Transverse colon (tissue), 4 donors: ENCODE data around the gene SSR4. TPM values are rescaled to one million over a fixed set of nuclear protein-coding genes. Genes with fewer than 3 reads are reported as not detected.
"Not testable (repeated sequence)": the region's sequence is repeated elsewhere in the genome, so short reads cannot be mapped to it uniquely, and the experiment has no call there.

Experiments used
- DNase-seq: peaks from one replicate; pipeline ENCODE4 v3.0.0-alpha.2; 2019
- H3K27ac ChIP-seq, 4 donors: fragments of 200-600 bp; sonication (generic); 2 replicates each; pipeline ENCODE4 v1.5.1; 2016 to 2018; ENCODE audit warnings: inconsistent platforms in 4 of 4
- H3K27me3 ChIP-seq: fragments of 200-600 bp; sonication (generic); 2 replicates; pipeline ENCODE4 v1.5.1; 2017; ENCODE audit warnings: inconsistent platforms
- H3K36me3 ChIP-seq, 4 donors: fragments of 200-600 bp; sonication (generic); 2 replicates each; pipeline ENCODE4 v1.5.1; 2017 to 2019; ENCODE audit warnings: inconsistent platforms in 4 of 4
- H3K4me1 ChIP-seq, 4 donors: fragments of 200-600 bp; sonication (generic); 2 replicates each; pipeline ENCODE4 v1.5.1; 2017 to 2020; ENCODE audit warnings: inconsistent platforms in 4 of 4
- H3K4me3 ChIP-seq, 4 donors: fragments of 200-600 bp; sonication (generic); 1 replicate in 1 of 4; 2 replicates in 3 of 4; pipeline versions ENCODE4 v1.5.1 to v1.6.1; 2017 to 2019; ENCODE audit warnings: inconsistent platforms in 4 of 4
- H3K9me3 ChIP-seq, 2 donors: fragments of 200-600 bp; sonication (generic); 2 replicates each; pipeline ENCODE4 v1.5.1; 2017 to 2019; ENCODE audit warnings: inconsistent platforms in 2 of 2
- EP300 ChIP-seq: sonication (generic); formaldehyde crosslinking; IDR thresholded peaks from one replicate; pipeline ENCODE4 v1.6.1; 2017; ENCODE audit warnings: antibody characterized with exemption, low read depth
- POLR2A ChIP-seq: fragments of 450-650 bp; IDR thresholded peaks from one replicate; pipeline ENCODE4 v1.6.1; 2016; ENCODE audit warnings: antibody characterized with exemption, mild to moderate bottlenecking, moderate library complexity
- POLR2AphosphoS5 ChIP-seq, 3 donors: sonication (generic); formaldehyde crosslinking; IDR thresholded peaks; one replicate each; pipeline ENCODE4 v1.6.1; 2016; ENCODE audit warnings: antibody characterized with exemption in 3 of 3
- WGBS, 2 donors: methylation state at CpG; one replicate each; pipeline ENCODE4 v1.1.5; 2018; ENCODE audit warnings: low coverage in 1 of 2; 5-methylcytosine and 5-hydroxymethylcytosine counted together
- in situ Hi-C, 4 donors: fragments of 200-750 bp; cut with MboI; loops; one replicate each; pipeline versions ENCODE4 v1.15.0 to v1.15.1; 2017; ENCODE audit warnings: low sequenced_read_pairs in 3 of 4, low pct_ligation_motif_present in 1 of 4, low pct_unique_long_range_greater_than_20kb in 1 of 4
- intact Hi-C: fragments of 100-400 bp; cut with DNase I; formaldehyde crosslinking; loops from one replicate; pipeline ENCODE4 v1.15.1; 2023; ENCODE audit warnings: low total_unique reads
- total RNA-seq, 4 donors: library from RNA; depleted of rRNA; stranded (reverse); fragments of >200 nt; gene quantifications; one replicate each; pipeline ENCODE4 v1.1.0, GENCODE V29; 2016
- TF ChIP-seq, protein P1 (sequence below), 5 experiments: fragments of 200-600 bp in 3 of 5; fragments of 450-650 bp in 2 of 5; sonication (generic) in 3 of 5; IDR thresholded peaks; 1 replicate in 2 of 5; 2 replicates in 3 of 5; pipeline ENCODE4 v1.5.1; 2016 to 2017; ENCODE audit warnings: antibody characterized with exemption in 5 of 5, inconsistent platforms in 3 of 5, mild to moderate bottlenecking in 2 of 5, moderate library complexity in 1 of 5

Gene SSR4
- total RNA-seq, result 100 to 1,000 TPM in 2 of 4 donors, 10 to 100 TPM in 2; 16.1 to 165 (median 95.8) TPM

DNA sequence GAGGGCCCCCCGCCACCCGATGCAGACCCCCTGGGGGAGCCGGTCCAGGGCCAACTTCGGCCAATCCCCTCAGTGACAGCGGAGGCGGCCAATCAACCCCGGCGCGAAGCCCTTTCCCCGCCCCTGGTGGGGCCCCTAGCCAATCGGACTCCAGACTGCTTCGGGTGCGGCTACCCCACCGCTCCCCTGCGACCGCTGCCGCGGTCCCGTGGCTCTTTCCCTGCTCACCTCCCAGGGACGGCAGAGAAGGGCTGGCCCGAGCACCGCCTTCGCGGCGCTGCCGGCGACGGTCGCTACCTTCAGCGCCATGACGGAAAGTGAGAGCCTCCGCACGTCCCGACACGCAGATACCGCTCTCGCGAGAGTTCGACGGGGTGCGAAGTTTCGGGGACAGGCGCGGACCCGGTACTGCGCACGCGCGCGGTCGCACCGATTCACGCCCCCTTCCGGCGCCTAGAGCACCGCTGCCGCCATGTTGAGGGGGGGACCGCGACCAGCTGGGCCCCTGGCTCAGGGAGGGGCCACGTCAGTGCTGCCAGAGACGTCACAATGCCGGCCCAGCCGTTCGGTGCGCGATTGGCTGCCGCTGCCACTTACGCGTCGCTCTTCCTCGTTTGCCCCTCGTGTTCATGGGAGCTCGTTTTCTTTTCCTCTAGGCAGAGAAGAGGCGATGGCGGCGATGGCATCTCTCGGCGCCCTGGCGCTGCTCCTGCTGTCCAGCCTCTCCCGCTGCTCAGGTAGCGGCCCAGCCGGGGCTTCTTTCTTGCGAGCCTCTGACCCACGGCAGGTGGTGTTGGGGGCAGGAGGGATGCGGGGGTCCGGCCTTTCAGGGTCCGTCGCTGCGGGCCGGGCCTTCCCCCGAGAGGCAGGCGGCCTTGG is at the start of gene SSR4, which contains the start of gene IDH3G:
Gene SSR4, plus strand, starts transcription at position 651 of the 879 bp plus-strand sequence. Its CDS starts 20 bp downstream, at position 671.
Gene IDH3G, minus strand, starts transcription at position 358 of the 879 bp plus-strand sequence. Its CDS starts 49 bp downstream, at position 309.
- WGBS, 2 donors, result 54% methylated on average over 86 of the region's 92 CpGs; no CpG with 5 or more reads in 1 of the 2 donors
- Histone ChIP-seq H3K27me3 (no peaks in the 10 kb centered on the region), H3K4me3 (peak within 1 kb of the TSS; percentile 52 to 79 (median 68)), H3K4me1 (peaks cover 0 to 26% (median 22%) of the 10 kb centered on the region in 4 donors), H3K27ac (peak within 1 kb of the TSS; percentile 91 to 99 (median 98)), H3K9me3 (no peaks in the 10 kb centered on the region), H3K36me3 (no peaks in the 10 kb centered on the region)
- in situ Hi-C loops, result loop anchor here in 1 of 4 donors (25.0 kb wide), 1 partner anchor 143 kb away; the partner anchor contains the start of genes ARHGAP4, NAA10 and RENBP
- DNase-seq, result peak; percentile 93
- intact Hi-C loops, result no loop called here
- peak; percentile 52 for TF ChIP-seq POLR2A
- TF ChIP-seq, protein P1, sequence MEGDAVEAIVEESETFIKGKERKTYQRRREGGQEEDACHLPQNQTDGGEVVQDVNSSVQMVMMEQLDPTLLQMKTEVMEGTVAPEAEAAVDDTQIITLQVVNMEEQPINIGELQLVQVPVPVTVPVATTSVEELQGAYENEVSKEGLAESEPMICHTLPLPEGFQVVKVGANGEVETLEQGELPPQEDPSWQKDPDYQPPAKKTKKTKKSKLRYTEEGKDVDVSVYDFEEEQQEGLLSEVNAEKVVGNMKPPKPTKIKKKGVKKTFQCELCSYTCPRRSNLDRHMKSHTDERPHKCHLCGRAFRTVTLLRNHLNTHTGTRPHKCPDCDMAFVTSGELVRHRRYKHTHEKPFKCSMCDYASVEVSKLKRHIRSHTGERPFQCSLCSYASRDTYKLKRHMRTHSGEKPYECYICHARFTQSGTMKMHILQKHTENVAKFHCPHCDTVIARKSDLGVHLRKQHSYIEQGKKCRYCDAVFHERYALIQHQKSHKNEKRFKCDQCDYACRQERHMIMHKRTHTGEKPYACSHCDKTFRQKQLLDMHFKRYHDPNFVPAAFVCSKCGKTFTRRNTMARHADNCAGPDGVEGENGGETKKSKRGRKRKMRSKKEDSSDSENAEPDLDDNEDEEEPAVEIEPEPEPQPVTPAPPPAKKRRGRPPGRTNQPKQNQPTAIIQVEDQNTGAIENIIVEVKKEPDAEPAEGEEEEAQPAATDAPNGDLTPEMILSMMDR (IDR thresholded peaks at IDR 0.05), result peak in 1 of 5 experiments; percentile 17
- no peak for TF ChIP-seq EP300
- peak; percentile 61 to 70 (median 65) for TF ChIP-seq POLR2AphosphoS5 (IDR thresholded peaks at IDR 0.05)

DNA sequence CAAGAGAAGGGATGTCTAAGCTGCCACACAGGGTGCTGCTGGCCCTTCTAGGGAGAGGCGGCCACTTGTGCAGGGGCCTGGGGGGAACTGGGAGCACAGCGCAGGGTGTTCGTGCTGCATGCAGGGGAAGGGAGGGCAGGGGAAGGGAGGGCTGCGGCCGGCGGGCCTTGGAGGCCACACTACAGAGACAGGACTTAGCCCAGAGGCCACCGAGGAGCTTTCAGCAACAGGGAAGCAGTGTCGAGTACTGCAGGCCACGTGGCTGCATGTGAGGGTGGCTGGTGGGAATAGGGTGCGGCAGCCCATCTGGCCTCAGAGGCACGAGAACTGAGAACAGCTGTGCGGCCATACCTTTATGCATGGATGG is 49.4 kb upstream of the SSR4 start:
- H3K36me3 ChIP-seq, H3K9me3 ChIP-seq, DNase-seq, in situ Hi-C loops, H3K4me3 ChIP-seq, intact Hi-C loops, H3K27me3 ChIP-seq, H3K27ac ChIP-seq: not testable (repeated sequence)
- WGBS, 2 donors, result 54% methylated on average over 12 of the region's 12 CpGs; no CpG with 5 or more reads in 1 of the 2 donors
- H3K4me1 ChIP-seq, result peaks cover 0 to 12% (median 9%) of the 10 kb centered on the region in 4 donors

DNA sequence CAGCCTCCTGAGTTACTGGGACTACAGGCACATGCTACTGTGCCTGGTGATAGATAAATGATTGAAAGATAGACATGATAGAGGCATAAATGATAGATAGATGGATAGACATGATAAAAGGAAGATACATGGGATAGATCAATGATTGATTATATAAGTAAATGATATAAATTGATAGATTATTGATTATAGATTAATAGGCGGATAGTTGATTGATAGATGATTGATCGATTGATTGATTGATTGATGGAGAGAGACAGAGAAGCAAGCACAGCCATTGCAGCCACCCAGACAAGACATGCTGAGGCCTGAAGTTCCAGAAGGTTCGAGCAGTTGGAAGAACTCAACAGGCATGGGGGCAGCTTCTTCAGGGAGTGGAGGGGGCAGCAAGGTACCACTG is 48.1 kb upstream of the SSR4 start:
- no peak for DNase-seq
- no peaks in the 10 kb centered on the region for H3K36me3 ChIP-seq
- H3K4me1 ChIP-seq, result peaks cover 0 to 12% (median 9%) of the 10 kb centered on the region in 4 donors
- no peak overlapping the region for H3K27ac ChIP-seq
- H3K9me3 ChIP-seq, result no peaks in the 10 kb centered on the region
- H3K4me3 ChIP-seq, result no peak overlapping the region
- WGBS, 2 donors, result 82% methylated on average over 3 of the region's 3 CpGs; no CpG with 5 or more reads in 1 of the 2 donors
- in situ Hi-C loops, result no loop called here
- intact Hi-C loops, result no loop called here
- H3K27me3 ChIP-seq, result no peaks in the 10 kb centered on the region
- TF ChIP-seq, protein P1 (IDR thresholded peaks at IDR 0.05), result no peak
- no peak for TF ChIP-seq EP300
- no peak for TF ChIP-seq POLR2AphosphoS5 (IDR thresholded peaks at IDR 0.05)
- TF ChIP-seq POLR2A, result no peak

DNA sequence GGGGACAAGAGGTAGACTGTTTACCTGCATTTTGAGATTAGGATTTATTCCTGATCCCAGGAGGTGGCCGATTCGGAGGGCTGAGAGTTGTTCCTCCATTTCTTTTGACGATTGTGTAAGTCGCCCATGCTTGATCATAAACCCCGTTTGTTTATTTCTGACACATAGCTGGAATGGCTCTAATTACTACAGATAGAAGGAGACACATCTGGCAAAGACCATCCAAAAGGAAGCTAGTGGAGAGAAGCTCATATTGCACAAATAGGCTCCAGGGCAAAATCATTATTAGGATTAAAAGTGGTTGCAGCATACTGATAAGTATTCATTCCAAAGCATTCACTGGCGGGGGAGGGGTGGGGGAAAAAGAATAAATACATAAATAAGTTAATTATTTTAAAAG is 47.5 kb upstream of the SSR4 start:
- 59% methylated on average over 6 of the region's 6 CpGs; no CpG with 5 or more reads in 1 of the 2 donors for whole genome bisulfite sequencing, 2 donors

DNA sequence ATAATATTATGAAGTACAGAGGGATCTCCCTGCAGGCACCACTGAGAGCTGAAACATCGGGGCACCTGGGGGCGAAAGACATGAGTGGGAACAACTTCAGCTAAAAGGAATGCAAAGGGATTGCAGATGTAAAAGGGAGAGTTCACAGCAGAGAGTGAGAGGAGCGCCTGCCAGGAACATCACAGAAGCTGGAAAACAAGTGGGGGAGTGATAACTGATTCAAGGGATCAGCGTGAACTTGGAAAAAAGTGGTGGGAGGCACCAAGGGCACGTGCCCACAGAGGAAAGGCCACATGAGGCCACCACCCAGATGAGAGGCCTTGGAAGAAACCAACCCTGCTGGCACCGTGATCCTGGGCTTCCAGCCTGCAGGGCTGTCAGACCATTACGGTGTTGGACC is 45.5 kb upstream of the SSR4 start:
- H3K9me3 ChIP-seq, H3K36me3 ChIP-seq, H3K4me3 ChIP-seq, in situ Hi-C loops, H3K4me1 ChIP-seq, intact Hi-C loops, H3K27me3 ChIP-seq, DNase-seq, H3K27ac ChIP-seq: not testable (repeated sequence)
- 72 to 91% methylated on average over 2 to 7 of the region's 7 CpGs for WGBS, 2 donors

More for the DNA sequence above, 47.5 kb upstream of the SSR4 start:
- H3K4me3 ChIP-seq, DNase-seq, in situ Hi-C loops, H3K36me3 ChIP-seq, H3K27me3 ChIP-seq, H3K9me3 ChIP-seq, intact Hi-C loops, H3K27ac ChIP-seq: not testable (repeated sequence)
- H3K4me1 ChIP-seq, result peaks cover 0 to 12% (median 9%) of the 10 kb centered on the region in 4 donors
